Astrocyte (in vitro differentiated cells and primary cell): ENCODE measurements around the gene EIF1AD.

Experiments used
- CTCF ChIP-seq: IDR thresholded peaks from 2 replicates; pipeline ENCODE4 v1.5.1; 2011; ENCODE audit warnings: low read depth, mild to moderate bottlenecking, inconsistent platforms, low read length, moderate library complexity; ENCODE audit not compliant: insufficient read depth
- EZH2 ChIP-seq: IDR thresholded peaks from 2 replicates; pipeline ENCODE4 v1.6.1; 2012; ENCODE audit warnings: mild to moderate bottlenecking, low read length, inconsistent platforms; ENCODE audit not compliant: insufficient read depth

GRCh38 chr11:66039765-66040164 is 37.8 kb upstream of the EIF1AD start:
- TF ChIP-seq CTCF (no peak), EZH2 (no peak)
